ENCODE measurements around the gene L3HYPDH. TPM values are rescaled to one million over a fixed set of nuclear protein-coding genes. Genes with fewer than 3 reads are reported as not detected.

Gene L3HYPDH
- total and polyA plus RNA-seq, 12 donors, result 7.5 to 16.6 (median 10.3) TPM

DNA sequence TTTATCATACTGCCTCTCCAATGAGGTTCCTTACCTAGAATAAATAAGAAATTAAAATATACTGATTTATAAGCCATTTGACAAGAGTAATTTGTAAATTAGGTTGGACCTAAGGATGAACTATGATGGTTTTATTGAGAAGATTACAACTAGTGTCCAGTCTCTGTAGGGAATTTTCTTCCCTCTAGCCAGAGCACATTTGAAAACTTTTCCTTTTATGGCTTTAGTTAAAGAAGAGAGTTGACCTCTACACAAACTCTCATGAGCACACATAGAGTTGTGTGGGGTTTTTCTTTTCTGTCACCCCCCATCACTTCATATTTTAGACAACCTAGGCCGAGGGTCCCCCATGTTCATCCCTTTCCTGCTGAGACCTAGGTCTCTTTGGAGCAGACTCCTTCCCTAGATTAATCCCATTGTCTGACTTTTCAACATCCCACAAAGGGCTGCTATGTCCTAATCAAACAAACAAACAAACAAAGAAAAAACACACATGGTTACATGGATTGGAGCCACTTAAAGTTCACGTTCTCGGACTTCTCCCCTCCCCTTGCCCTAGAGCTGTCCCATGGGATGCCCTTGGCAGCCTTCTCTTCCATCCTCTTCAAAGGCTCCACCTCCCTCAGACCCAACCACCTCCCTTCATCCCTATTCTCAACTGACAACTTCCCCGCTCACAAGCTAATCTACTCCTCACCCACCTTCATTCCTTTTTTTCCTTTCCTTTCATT, 59.7 kb downstream of the L3HYPDH start:
- Histone ChIP-seq H3K36me3 (no peaks in the 10 kb centered on the region), H3K27ac (peak overlapping the region in 9 of 10 donors; percentile 4 to 76 (median 70)), H3K27me3 (no peaks in the 10 kb centered on the region), H3K4me1 (peaks cover 0 to 83% (median 57%) of the 10 kb centered on the region in 9 donors), H3K9me3 (no peaks in the 10 kb centered on the region), H3K4me3 (no peak overlapping the region)
- 31 to 33% methylated on average over 4 of the region's 4 CpGs for WGBS, 2 donors
- ATAC-seq (peak; percentile 49 to 77 (median 68)), DNase-seq (peak; percentile 73)
- TF ChIP-seq, protein P1, sequence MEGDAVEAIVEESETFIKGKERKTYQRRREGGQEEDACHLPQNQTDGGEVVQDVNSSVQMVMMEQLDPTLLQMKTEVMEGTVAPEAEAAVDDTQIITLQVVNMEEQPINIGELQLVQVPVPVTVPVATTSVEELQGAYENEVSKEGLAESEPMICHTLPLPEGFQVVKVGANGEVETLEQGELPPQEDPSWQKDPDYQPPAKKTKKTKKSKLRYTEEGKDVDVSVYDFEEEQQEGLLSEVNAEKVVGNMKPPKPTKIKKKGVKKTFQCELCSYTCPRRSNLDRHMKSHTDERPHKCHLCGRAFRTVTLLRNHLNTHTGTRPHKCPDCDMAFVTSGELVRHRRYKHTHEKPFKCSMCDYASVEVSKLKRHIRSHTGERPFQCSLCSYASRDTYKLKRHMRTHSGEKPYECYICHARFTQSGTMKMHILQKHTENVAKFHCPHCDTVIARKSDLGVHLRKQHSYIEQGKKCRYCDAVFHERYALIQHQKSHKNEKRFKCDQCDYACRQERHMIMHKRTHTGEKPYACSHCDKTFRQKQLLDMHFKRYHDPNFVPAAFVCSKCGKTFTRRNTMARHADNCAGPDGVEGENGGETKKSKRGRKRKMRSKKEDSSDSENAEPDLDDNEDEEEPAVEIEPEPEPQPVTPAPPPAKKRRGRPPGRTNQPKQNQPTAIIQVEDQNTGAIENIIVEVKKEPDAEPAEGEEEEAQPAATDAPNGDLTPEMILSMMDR (IDR thresholded peaks at IDR 0.05), result no peak
- intact Hi-C loops (cut with DNase I), result loop anchor here in 7 of 10 donors (5.0 to 10.0 kb wide), 7 partner anchors 47 to 297 kb away; partner anchors contain the start of gene DAAM1 (in 4 of the 7)

Other genes starting within 250 kb of the L3HYPDH start
- gene GPR135, start 19.0 kb downstream of the L3HYPDH start, total RNA-seq, result 1 to 10 TPM; 1.5 to 2.6 (median 2.2) TPM
- 1 to 10 TPM in 1 of 2 donors, under 1 TPM in 1; 0.86 to 1.0 TPM for gene GPR135, start 19.0 kb downstream of the L3HYPDH start, polyA plus RNA-seq
- gene JKAMP, start 109 bp upstream of the L3HYPDH start, total RNA-seq, result 10 to 100 TPM; 19.6 to 27.7 (median 26.4) TPM
- gene JKAMP, start 109 bp upstream of the L3HYPDH start, polyA plus RNA-seq, result 10 to 100 TPM; 20.3 to 31.9 TPM
- not detected for gene CCDC175, start 92.4 kb upstream of the L3HYPDH start, total RNA-seq
- not detected for gene CCDC175, start 92.4 kb upstream of the L3HYPDH start, polyA plus RNA-seq